HPDE6-E6E7 (cell line): ENCODE results near the gene IQCB1.
"Not testable (repeated sequence)": the region's sequence is repeated elsewhere in the genome, so short reads cannot be mapped to it uniquely, and the experiment has no call there.

ENCODE experiments used
- DNase-seq: peaks from one replicate; pipeline ENCODE4 v3.0.0; 2011; ENCODE audit warnings: missing footprints; ENCODE audit errors: extremely low spot score

The IQCB1 gene, protein sequence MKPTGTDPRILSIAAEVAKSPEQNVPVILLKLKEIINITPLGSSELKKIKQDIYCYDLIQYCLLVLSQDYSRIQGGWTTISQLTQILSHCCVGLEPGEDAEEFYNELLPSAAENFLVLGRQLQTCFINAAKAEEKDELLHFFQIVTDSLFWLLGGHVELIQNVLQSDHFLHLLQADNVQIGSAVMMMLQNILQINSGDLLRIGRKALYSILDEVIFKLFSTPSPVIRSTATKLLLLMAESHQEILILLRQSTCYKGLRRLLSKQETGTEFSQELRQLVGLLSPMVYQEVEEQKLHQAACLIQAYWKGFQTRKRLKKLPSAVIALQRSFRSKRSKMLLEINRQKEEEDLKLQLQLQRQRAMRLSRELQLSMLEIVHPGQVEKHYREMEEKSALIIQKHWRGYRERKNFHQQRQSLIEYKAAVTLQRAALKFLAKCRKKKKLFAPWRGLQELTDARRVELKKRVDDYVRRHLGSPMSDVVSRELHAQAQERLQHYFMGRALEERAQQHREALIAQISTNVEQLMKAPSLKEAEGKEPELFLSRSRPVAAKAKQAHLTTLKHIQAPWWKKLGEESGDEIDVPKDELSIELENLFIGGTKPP

DNA sequence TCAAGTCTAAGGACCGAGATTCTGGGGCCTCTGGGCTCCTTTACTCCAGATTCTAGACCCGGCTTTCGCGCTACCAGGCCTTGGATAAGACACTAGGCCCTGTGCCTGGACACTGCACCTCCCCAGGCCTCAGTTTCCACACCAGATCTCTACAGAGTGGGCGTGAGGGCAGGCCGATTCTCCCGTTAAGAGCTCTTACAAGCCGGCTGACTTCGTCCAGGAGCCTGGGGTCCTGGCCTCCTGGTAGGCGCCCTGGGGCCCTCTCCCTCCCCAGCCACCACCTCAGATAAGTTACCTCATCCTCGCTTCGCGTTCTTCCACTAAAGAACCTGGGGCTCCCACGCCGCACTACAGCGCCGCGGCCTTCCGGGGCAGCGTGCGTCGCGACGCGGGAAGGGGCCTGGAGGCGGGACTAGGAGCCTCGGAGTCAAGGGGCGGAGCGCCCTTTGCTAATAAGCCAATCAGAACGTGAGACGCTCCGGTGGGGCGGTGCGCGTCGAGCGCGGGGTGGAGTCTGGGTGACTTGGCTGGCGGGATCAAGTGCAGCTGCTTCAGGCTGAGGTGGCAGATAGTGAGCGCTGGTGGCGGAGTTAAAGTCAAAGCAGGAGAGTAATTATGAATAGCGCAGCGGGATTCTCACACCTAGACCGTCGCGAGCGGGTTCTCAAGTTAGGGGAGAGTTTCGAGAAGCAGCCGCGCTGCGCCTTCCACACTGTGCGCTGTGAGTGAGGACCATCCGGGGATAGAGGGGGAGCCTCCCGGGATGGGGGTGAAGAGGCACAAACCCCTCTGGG is at the start of gene IQCB1, which contains the start of gene EAF2:
IQCB1 (minus strand) TSS at position 390 of the 794 bp plus-strand sequence. CDS start 6,100 bp downstream, outside the sequence.
EAF2 (plus strand) TSS at position 539 of the 794 bp plus-strand sequence; CDS start at position 616, 77 bp downstream.
- peak; percentile 95 for DNase-seq

DNA sequence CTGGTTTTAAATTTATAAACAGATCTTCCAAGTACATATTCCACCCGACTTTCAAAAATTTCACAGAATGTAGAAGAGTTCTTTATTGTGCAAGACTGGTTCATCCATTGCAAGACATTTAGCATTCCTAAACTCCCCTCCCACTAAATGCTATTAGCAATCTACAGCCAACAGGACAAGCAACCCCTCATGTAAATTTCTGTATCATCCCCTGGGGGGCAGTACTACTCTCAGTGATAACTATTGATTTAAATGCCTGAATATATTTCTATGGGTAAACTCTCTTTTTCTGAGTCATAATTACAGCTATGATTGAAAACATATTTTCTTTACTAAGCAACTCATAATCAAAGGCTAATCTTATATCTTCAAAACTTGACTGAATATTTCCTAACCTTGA is 48.6 kb upstream of the IQCB1 start:
- DNase-seq: peak; percentile 25

- DNase-seq: no peak
Measured at GRCh38 chr3:121878411-121878810, 43.6 kb upstream of the IQCB1 start.

DNA sequence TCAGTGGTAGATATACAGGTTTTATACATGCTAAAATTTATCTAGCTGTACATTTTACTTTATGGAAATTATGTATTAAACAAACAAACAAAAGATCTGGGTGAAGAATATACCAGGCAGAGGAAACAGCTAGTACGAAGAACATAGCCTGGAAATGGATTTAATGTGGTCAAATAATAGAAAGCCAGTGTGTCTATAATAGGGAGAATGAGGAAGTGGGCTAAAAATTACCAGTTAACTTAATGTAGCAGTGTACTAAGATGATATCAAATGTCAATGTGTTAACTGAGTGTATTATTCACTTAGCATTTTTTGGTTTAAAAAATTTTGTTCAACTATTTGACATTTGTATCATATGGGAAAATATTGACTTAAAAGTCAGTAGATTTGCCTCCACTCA is 36.6 kb upstream of the IQCB1 start:
- no peak for DNase-seq

DNA sequence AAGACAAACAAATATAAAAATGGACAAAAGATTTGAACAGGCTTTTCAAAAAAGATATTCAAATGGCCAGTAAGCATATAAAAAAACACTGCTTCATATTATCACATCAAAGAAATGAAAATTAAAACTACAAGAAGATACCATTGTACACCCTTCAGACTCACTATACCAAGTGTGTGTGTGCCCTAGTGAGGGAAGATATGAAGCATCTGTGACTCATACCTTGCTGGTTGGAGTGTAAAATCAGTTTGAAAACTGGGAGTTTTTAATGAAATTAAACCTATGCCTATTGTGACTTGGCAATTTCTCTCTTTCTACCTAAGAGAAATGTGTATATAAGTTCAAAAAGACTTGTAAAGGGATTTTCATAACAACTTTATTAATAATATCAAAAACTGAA is 35.9 kb upstream of the IQCB1 start:
- DNase-seq: no peak

DNA sequence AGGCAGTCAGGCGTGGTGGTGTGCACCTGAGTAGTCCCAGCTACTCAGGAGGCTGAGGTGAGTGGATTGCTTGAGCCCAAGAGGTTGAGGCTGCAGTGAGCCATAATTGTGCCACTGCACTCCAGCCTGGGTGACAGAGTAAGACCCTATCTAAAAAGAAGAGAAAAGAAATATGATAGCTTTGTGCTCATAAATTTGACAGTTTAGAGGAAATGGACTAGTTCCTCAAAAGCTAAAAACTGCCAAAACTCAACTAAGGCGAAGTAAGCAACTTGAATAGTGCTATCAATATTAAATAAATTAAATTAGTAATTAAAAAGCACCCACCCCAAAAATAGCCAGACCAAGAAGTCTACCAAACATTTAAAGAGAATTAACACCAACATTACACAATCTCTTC is 34.9 kb upstream of the IQCB1 start:
- DNase-seq: no peak

GRCh38 chr3:121863801-121864200 is 28.9 kb upstream of the IQCB1 start:
- no peak for DNase-seq

DNA sequence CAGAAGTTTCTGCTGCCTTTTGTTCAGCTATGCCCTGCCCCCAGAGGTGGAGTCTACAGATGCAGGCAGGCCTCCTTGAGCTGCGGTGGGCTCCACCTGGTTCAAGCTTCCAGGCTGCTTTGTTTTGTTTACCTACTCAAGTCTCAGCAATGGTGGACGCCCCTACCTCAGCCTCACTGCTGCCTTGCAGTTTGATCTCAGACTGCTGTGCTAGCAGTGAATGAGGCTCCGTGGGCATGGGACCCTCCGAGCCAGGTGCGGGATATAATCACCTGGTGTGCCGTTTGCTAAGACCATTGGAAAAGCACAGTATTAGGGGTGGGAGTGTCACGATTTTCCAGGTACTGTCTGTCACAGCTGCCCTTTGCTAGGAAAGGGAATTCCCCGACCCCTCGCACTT is 28.4 kb upstream of the IQCB1 start:
- not testable (repeated sequence) for DNase-seq

DNA sequence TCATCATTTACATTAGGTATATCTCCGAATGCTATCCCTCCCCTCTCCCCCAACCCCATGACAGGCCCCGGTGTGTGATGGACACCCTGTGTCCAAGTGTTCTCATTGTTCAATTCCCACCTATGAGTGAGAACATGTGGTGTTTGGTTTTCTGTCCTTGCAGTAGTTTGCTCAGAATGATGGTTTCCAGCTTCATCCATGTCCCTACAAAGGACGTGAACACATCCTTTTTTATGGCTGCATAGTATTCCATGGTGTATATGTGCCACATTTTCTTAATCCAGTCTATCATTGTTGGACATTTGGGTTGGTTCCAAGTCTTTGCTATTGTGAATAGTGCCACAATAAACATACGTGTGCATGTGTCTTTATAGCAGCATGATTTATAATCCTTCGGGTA is 22.9 kb upstream of the IQCB1 start:
- not testable (repeated sequence) for DNase-seq

- DNase-seq: peak; percentile 3
Measured at GRCh38 chr3:121855555-121855954, 20.7 kb upstream of the IQCB1 start.

GRCh38 chr3:121852256-121852655 is 17.4 kb upstream of the IQCB1 start:
- peak; percentile 23 for DNase-seq

DNA sequence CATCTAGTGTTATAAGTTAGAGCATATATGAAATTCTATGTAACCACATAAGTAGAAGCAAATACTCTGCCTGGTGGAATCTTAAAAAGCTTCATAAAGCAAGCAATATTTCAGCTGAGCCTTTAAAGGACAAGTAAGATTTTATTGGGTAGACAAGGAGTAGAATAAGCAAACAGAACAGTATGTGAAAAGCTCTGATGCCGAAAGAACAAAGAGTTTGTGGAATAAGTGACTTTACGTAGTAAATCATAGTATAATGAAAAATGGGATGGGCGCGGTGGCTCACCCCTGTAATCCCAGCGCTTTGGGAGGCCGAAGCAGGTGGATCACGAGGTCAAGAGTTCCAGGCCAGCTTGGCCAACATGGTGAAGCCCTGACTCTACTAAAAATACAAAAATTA is 10.0 kb upstream of the IQCB1 start:
- DNase-seq: no peak

- DNase-seq: no peak
Measured at GRCh38 chr3:121839962-121840361, 5.1 kb upstream of the IQCB1 start.

DNA sequence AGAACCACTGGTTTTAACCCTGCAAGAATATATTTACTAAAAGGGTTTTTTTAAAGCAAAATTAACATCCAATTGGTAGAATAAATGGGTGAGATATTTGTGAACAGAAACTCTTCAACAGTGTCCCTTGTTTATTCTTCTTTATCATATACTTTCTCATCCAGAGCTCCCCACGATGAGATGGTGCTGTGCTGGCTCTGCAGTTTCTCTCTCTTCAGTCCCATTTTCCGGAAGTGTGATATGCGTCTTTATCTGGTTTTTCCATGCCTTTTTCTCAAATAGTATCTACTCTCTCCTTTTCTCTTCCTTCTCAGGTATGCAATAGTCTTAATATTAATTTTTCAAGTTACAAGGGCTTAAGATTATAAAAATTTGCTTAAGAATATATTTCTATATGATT is 1.6 kb upstream of the IQCB1 start:
- no peak for DNase-seq

DNA sequence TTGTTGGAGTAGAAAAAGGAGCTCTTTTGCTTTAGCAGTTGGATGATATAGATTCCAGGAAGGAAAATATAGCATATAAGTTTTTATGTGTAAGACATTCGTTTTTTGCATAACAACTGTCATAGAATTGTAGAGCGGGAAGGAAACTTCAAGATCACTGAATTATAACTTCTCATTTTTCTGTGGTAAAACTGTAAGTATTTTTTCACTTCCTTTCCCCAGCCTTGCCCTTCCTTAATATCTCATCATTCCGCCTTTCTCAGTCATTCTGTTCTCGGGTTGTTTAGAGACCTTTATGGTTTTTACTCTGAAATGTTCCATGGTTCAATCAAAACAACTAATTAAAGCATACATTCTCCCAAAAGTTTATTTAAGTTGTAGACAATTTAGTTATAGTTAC is 1.2 kb upstream of the IQCB1 start:
- DNase-seq: no peak

GRCh38 chr3:121835465-121835801 is 573 bp upstream of the IQCB1 start:
- no peak for DNase-seq

DNA sequence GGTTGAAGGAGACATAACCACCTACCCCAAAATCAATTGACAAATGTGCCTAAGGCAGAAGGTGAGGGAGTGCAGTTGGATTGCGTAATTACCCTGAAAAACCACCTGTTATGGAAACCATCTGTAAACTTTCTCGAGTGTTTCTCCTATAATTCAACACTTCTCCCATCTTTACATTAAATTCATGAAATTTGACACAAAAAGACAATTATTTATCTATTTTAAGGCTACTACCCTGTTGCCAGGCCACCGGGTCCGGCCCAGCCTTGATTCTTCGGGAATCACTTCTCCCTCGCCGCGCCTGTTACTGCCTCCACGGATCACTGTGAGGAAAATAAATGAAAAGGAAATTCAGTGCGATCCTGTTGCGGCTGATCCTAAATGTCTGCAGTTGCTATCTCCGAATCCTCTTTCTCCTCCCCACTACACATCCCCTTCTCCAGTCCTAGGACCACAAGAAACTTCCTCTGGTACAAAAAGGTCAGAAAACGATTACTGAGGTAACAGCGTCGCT is 646 bp downstream of the IQCB1 start:
- DNase-seq: peak; percentile 21

- DNase-seq: no peak
Measured at GRCh38 chr3:121822973-121823372, 11.9 kb downstream of the IQCB1 start.

DNA sequence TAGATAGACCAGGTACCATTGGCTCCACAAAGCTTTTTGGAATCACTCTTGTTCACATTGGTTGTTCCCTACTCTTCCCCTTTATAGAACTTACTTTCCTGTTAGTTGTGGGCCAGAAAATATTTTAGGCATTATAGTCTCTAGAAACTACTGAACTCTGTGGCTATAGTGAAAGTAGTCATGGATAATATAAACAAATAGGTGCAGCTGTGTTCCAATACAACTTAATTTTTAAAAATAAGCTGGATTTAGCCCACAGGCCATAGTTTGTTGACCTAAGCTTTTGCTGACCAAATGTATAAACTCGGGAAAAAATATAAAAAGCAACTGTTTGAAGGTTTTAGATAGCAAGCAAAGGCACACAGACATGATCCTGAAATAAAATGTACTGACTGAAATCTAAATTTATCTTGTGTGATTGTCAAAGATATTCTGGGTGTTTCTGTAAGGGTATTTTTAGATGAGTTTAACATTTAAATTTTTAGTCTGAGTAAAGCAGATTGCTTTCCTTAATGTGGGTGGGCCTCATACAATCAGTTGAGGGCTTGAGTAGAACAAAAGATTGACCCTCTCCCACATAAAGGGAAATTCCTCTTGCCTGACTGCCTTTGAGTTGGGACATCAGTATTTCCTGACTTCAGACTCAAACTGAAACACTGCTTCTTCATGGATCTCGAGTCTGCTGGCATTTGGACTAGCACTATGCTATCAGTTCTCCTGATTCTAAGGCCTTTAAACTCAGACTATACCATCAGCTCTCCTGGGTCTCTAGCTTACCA is 13.2 kb downstream of the IQCB1 start:
- no peak for DNase-seq

DNA sequence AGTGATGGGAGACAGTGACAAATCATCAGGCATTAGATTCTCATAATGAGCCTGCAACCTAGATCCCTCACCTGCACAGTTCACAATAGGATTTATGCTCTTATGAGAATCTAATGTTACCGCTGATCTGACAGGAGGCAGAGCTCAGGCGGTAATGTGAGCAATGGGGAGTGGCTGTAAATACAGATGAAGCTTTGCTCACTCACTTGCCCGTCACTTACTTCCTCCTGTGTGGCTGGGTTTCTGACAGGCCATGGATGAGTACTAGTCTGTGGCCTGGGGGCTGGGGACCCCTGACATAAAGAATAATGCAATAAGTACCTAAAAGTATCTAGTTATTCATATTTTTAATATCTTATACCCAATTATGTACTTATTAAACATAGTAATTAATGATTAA is 15.6 kb downstream of the IQCB1 start:
- DNase-seq: no peak

DNA sequence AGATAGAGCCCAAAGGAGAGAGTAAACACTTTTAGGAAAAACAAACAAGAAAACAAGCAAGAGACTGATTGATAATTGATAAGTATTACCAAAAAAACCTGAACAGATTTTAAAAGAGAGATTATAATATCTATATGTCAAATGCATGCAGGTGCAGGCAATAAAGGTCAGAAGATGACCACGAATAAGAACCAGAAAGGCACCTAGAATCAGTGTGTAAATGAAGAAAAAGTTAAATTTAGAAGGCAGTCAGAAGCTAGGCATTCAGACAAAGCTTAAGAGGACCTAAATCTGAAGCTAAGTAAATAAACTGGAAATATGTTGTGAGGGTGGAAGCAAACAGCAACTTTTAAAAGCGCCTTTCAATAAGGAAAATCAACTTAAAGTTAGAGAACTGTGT is 16.3 kb downstream of the IQCB1 start:
- DNase-seq: no peak

DNA sequence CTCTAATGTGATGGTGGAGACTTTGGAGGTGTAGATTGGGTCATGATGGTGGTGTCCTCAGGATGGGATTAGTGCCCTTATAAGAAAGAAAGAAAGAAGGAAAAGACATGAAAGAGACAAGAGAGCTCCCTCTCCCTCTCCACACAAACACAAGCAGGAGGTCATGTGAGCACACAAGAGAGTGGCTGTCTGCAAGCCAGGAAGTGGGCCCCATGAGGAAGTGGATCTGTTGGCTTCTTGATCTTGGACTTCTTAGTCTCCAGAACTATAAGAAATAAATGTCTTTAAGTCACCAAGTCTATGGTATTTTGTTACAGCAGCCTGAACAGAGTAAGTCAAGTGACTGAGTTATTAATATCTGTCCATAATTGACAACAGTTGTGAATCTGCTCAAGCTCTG is 17.1 kb downstream of the IQCB1 start:
- DNase-seq: no peak
